Stimulated activated CD8-positive, alpha-beta memory T cell treated with anti-CD3 and anti-CD28 coated beads, Interleukin-2, amount 100 ng/mL, for 1 hour (primary cell): ENCODE measurements around the gene IZUMO4.

Source experiments
- DNase-seq, 2 donors: peaks; one replicate each; pipeline ENCODE4 v3.0.0-alpha.2; 2020; ENCODE audit warnings: low read depth in 2 of 2

Gene IZUMO4

GRCh38 chr19:2148482-2149135, 51.9 kb downstream of the IZUMO4 start:
- DNase-seq = no peak
